ENCODE results near the gene ACBD3.

ACBD3 gene

DNA sequence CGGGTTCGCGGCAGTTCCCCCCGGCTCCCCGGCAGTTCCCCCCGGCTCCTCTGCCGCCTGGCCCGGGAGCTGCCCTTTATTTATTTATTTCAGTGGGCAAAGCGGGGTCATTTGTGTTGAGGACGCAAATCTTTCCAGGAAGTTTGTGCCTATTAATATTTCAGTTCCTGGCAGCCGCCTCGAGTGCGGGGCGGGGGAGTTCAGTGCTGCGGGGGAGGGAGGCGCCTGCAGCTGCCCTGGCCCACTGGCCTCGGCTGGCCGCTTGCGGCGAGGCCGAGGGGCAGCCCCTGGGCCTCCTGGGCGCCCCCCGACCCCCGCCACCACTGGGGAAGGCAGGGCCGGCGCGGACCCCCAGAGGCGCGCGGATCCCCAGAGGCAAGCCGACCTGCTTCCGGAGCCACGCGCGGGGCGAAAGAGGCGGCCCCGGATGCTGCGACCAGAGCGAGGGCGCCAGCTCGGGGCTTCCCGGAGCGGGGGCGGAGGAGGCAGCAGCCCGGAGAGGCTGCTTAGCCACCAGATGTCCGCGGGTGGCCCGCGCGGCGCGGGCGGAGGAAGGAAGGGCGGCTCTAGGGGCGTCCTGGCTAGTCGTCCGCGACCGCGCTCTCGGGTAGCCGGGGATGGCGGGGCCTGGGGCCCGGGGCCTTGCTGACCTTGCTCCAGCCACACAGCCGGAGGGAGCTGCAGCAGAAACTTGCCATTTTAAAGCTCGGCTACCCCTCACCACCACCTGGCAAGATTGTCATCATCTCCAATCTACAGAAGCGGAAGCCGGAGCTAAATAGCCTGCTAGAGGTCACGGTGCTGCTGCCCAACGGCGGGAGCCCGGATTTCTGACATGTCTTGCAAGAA lies 76.1 kb downstream of the ACBD3 start:
- DNase-seq: peak in 1 of 2 experiments; percentile 67

DNA sequence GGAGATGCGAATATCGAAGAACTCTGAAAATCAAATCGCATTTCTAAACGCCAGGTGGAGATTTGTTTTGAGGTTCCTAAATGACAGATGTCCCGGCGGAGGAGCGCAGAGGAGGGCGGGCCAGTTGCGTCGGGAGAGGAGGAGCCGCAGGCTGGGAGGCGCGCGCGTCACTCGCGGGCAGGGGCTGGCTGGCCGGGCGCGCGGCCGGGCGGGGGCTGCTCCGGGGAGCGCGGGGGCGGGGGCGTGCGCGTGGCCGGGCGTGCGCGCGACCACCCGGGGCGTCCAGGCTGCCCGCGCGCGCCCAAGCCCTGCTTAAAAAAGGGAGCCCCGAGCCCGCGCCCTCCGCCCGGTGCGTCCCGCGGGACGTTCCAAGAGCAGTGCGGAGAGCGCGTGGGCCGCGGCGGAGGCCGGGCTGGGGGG lies 76.7 kb downstream of the ACBD3 start:
- DNase-seq: peak; percentile 42 to 87

DNA sequence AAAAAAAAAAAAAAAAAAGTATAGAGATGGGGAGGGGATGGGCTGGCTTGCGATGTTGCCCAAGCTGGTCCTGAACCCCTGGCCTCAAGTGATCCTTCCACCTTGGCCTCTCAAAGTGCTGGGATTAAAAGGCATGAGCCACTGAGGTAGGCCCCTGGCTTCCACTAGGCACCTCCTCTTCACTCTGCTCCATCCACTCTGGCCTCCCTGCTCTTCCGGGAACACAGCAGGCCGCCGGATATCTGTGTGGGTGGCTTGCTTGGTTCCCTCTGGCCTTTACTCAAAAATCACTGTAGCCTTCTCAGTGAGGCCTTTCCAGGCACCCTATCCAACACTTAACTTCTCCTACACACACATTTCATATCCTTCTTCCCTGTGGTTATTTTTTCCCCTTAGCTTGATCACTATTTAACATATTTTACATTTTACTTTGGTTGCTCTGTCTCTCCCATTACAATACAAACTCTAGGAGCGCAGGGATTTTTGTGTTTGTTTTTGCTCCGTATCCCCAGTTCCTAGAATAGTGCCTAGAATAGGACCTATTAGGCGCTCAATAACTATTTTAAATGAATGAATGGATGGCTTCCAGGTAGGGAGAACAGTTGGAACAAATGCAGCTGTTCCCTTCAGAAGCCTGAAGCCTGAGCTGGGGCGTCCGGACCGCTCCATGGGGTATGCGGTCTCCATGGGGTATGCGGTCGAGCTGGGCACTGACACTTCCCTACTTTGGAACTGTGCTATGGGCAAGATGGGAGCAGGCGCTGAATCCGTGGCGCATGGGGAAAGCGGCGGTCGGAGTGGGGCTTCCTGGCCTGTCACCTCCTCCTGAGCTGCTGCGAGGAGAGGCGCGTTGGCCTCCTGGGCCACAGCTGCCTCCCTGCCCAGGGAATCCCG lies 77.4 kb downstream of the ACBD3 start:
- no peak for DNase-seq

DNA sequence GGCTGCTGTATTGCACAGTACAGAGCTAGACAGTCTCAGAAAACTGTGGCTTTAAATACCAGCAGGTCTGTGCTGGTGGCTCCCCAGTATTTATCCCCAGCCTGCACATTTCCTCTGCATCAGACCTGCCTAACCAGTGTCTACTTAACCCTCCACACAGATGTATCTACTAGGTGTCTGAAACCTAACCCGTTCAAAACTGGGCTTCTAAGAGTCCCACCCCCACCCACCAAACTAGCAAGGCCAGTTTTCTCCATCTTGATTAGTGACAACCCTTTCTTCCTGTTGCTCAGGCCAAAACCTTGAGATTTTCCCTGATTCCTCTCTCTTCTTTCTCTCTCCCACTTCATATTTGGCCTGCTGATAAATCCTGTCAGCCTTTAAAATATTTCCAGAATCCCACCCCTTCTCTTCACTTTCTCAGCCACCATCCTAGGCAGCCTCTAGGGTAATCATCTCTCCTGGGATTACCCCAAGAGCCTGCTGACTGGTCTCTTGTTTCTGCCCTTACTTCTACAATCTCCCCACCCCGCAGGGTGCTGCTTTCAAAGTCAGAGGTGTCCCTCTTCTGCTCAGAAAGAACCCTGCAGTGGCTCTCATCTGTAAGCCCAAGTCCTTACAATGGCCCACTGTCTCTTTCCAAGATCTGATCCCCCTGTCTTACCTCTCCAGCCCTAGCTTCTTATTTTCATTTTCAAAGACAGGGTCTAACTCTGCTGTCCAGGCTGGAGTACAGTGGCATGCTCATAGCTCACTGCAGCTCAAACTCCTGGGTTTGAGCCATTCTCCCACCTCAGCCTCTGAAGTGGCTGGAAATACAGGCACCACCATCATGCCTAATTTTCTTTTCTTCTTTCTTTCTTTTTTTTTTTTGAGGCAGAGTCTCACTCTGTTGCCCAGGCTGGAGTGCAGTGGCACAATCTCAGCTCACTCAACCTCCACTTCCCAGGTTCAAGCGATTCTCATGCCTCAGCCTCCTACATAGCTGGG lies 78.8 kb downstream of the ACBD3 start:
- no peak for DNase-seq

DNA sequence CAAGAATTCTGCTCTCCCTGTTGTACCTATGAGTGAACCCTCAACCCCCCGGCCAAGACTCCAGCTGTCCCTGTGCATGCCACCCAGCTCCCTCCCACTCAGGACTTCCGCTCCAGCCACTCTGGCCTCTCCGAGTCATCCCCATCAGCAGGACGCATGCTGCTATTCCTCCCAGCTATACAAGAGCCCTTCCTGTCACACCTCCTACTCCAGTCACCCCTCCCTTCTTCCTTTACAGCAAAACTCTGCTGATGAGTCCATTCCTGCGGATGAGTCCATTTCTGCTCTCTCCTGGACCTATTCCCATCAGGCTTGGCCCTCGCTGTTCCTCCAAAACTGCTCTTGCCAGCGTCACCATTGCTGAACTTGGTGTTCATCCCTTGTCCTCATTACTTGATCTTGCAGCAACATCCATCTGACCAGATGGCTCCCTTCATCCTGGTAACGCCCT lies 81.8 kb downstream of the ACBD3 start:
- DNase-seq: no peak

DNA sequence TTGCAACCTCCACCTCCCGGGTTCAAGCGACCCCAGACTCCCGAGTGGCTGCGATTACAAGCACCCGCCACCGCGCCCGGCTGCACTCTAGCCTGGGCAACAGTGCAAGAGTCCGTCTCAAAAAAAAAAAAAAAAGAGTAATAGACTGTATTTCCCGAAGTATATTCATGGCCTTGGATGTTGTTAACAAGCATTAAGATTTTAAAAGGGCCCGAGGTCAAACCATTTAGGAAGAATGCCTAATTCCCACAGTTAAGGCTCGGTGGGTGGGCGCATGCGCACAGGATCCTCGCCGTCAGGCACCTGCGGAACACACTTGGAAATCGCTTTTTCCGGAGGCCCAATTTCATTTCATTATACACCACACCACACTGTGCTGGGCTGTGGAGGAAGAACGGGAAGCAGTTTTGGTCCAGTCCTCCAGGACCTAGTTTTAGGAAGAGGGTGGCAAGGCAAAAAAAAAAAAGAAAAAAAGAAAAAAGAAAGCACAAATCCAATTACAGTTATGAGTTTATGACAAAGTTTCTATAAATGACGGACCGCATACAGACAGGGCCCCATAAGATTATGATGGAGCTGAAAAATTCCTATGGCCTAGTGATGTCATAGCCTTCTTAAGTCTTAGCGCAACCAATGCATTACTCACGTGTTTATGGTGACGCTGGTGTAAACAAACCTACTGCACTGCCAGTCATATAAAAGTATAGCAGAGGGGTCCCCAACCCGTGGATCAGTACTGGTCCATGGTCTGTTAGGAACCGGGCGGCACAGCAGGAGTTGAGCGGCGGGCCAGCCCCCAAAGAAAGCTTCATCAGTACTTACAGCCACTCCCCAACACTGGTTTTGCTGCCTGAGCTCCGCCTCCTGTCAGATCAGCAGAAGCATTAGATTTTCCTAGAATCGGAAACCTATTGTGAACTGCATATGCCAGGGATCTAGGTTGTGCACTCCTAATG lies 85.8 kb downstream of the ACBD3 start:
- DNase-seq: peak in 1 of 2 experiments; percentile 52

DNA sequence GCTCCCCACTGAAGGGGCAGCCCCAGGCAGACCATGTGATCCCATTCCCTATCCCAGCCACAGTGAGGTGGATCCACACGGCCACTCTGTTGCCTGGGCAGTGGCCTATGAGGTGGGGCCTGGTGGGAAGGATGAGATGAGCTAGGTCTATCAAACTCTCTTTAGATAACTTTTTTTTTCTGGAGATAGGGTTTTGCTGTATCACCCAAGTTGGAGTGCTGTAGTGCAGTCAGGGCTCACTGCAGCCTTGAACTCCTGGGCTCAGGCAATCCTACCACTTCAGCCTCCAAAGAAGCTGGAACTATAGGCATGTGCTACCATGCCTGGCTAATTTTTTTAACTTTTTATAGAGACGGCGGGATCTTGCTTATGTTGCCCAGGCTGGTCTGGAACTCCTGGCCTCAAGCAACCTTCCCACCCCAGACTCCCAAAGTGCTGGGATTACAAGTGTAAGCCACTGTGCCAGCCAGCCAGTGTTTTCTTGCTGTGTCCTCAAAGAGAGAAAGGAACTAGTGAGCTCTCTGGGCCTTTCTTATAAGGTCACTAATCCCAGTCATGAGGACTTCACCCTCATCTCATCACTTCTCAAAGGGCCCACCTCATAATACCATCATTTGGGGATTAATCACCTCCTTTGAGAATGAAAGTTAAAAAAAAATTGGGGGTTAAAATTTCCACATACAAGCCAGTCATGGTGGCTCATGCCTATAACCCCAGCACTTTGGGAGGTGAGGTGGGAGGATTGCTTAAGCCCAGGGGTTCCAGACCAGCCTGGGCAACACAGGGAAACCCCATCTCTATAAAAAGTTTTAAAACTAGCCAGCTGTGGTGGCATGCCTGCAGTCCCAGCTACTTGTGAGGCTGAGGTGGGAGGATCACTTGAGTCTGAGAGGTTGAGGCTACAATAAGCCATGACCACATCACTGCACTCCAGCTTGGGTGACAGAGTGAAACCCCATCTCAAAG lies 87.4 kb downstream of the ACBD3 start:
- DNase-seq: no peak

DNA sequence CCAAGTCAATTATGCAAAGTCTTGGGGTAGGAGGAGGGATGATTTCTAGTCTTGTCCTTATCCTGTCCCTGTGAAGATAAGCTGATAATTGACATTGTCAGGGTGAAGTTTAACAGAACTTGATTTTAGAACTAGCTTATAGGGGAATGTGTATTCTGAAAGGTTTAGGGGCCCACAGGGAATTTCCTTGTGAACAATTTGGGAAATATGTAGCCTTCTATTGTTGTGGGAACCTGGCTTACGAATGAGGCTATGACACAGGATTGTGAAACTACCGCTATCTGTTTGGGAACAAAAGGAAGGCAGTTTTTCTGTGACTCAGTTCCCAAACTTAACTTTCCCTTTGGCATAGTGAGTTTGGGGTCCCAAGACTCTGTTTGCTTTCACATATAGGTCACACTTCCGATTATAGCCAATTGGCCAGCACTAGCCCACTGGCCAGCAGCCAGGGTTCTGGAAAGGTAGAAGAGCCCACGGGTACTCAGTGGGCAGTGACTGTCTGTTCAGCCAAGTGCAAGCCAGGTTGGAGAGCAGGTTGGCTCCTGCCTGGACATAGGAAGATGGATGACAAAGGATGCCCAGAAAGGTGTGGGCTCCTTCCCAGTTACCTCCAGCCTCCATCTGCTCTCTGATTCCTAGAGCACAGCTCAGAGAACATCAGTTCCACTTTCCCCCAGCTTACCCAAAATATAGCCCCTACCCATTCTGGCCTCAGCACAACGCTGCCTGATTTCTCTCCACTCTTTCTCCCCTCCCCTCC lies 88.5 kb downstream of the ACBD3 start:
- no peak for DNase-seq

DNA sequence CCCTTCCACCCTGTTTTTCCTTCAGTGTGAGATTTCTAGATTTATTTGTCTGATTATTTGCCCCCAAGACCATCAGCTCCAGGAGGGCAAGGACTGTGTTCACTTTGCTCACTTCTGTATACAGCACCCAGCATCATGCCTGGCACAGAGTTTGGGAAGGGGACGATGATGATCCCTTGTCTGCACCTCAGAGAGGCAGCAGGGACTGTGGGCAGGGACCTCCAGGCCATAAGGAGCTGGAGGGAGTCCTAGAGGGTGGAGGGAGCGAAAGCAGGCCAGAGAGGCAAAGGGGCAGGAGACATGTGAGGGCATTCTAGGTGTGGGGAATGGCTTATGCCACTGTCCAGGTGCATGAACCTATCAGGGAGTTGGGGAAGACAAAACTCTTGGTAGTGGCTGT lies 91.3 kb downstream of the ACBD3 start:
- no peak for DNase-seq

Data from NCI-H526 (cell line).